NB4 (cell line): ENCODE measurements around the gene DMTF1.

Source experiments
- CTCF ChIP-seq: IDR thresholded peaks from one replicate; pipeline ENCODE4 v1.5.1; 2012; ENCODE audit warnings: low read depth, low read length
- TF ChIP-seq, protein P1 (sequence below): IDR thresholded peaks from 2 replicates; pipeline ENCODE4 v1.6.1; 2011; ENCODE audit warnings: low read depth, low read length

- TF ChIP-seq CTCF, result no peak
- TF ChIP-seq, protein P1, sequence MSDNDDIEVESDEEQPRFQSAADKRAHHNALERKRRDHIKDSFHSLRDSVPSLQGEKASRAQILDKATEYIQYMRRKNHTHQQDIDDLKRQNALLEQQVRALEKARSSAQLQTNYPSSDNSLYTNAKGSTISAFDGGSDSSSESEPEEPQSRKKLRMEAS, result no peak
Observed at GRCh38 chr7:87192784-87193487, 40.7 kb downstream of the DMTF1 start.
